ENCODE results near the gene CHST3.
"Not testable (repeated sequence)": the region's sequence is repeated elsewhere in the genome, so short reads cannot be mapped to it uniquely, and the experiment has no call there.

CHST3 gene, protein sequence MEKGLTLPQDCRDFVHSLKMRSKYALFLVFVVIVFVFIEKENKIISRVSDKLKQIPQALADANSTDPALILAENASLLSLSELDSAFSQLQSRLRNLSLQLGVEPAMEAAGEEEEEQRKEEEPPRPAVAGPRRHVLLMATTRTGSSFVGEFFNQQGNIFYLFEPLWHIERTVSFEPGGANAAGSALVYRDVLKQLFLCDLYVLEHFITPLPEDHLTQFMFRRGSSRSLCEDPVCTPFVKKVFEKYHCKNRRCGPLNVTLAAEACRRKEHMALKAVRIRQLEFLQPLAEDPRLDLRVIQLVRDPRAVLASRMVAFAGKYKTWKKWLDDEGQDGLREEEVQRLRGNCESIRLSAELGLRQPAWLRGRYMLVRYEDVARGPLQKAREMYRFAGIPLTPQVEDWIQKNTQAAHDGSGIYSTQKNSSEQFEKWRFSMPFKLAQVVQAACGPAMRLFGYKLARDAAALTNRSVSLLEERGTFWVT

DNA sequence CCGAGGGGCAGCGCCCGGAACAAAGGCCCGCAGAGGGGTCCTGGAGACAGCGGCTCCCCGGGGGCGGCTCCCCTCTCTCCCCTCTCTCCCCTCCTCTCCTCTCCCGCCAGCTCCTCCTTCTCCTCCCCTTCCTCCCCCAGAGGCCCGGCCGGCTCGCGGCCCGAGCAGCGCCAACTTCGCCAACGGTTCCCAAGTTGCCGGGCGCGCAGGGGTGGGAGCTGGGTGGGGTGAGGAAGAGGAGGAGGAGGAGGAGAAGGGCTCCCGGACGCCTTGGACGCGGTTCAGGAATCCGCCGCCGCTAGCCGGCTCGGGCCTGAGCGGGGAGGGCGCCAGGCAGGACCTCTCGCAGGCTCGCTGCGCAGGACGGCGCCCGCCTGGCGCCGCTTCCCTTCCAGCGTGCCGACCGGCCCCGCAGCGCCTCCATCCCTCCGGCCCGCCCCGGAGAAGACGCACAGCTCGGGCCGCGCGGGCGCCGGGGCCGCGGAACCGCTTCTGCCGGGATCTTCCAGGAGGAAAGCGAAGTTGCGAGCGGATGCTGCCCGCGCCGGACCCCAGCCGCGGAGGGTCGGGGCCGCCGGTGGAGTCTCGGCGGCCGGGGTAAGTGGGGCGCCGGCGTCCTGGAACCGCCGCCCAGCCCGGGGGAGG lies at the start of gene CHST3:
CHST3 (plus strand) TSS at position 298 of the 645 bp plus-strand sequence. CDS start 41,448 bp downstream, outside the sequence.
- Histone ChIP-seq H3K9me3 (ENCODE audit: severe bottlenecking) (no peaks in the 10 kb centered on the region), H3K27me3 (ENCODE audit: insufficient read depth, low read depth, severe bottlenecking) (no peaks in the 10 kb centered on the region), H3K36me3 (no peaks in the 10 kb centered on the region), H3K4me3 (ENCODE audit: low read depth, low read length) (peak within 1 kb of the TSS; percentile 69), H3K27ac (peak within 1 kb of the TSS; percentile 66)
- peak; percentile 42 for DNase-seq
- TF ChIP-seq CTCF (IDR thresholded peaks at IDR 0.05; ENCODE audit: low read depth, low read length), result no peak

DNA sequence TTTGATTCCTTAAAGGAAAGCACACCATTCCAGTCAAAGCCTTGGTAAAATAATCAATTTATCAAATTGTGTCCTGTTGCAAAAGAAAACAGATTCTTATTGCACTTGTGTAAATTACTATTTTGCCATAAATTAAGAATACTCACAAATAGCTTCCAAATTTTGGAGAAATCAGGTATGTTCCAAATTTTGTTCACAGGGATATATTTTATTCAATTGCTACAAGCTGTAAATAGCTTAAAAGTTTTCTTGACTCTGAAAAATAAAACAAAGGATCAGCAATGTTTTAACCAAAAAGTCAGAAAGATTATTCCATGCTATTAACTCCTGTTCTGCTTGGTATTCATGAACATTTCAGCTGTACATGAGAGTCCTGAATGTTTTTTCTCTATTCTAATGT lies 47.4 kb upstream of the CHST3 start:
- TF ChIP-seq CTCF (IDR thresholded peaks at IDR 0.05; ENCODE audit: low read depth, low read length), result no peak
- no peaks in the 10 kb centered on the region for H3K36me3 ChIP-seq

GRCh38 chr10:71918992-71919391 lies 45.2 kb upstream of the CHST3 start:
- no peak overlapping the region for H3K4me3 ChIP-seq (ENCODE audit: low read depth, low read length)
- H3K27ac ChIP-seq, result peak overlapping the region; percentile 23; the same call in 1 of the 2 replicates
- no peaks in the 10 kb centered on the region for H3K9me3 ChIP-seq (ENCODE audit: severe bottlenecking)
- TF ChIP-seq CTCF (IDR thresholded peaks at IDR 0.05; ENCODE audit: low read depth, low read length), result no peak
- H3K27me3 ChIP-seq (ENCODE audit: insufficient read depth, low read depth, severe bottlenecking), result no peaks in the 10 kb centered on the region
- no peak for DNase-seq
- no peaks in the 10 kb centered on the region for H3K36me3 ChIP-seq

More for the DNA sequence above, 47.4 kb upstream of the CHST3 start:
- Histone ChIP-seq H3K9me3 (ENCODE audit: severe bottlenecking) (no peaks in the 10 kb centered on the region), H3K4me3 (ENCODE audit: low read depth, low read length) (no peak overlapping the region), H3K27ac (no peak overlapping the region), H3K27me3 (ENCODE audit: insufficient read depth, low read depth, severe bottlenecking) (no peaks in the 10 kb centered on the region)
- DNase-seq, result no peak

DNA sequence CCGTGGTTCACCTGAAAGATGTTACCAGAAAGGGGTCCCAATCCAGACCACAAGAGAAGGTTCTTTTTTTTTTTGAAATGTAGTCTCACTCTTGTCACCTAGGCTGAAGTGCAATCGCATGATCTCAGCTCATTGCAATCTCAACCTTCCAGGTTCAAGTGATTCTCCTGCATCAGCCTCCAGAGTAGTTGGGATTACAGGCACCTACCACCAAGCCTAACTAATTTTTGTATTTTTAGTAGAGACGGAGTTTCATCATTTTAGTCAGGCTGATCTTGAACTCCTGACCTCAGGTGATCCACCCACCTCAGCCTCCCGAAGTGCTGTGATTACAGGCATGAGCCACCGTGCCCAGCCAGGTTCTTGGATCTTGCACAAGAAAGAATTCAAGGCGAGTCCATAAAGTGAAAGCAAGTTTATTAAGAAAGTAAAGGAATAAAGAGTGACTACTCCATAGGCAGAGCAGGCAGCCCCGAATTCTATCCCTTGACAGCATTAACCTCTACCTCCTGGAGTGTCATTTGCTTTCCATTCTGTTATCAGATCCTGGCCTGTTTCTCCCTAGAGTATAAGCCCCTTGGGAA lies 44.1 kb upstream of the CHST3 start:
- not testable (repeated sequence) for DNase-seq; H3K9me3 ChIP-seq (ENCODE audit: severe bottlenecking); H3K36me3 ChIP-seq; H3K27me3 ChIP-seq (ENCODE audit: insufficient read depth, low read depth, severe bottlenecking); H3K4me3 ChIP-seq (ENCODE audit: low read depth, low read length)
- peak overlapping the region; percentile 54; the same call in 1 of the 2 replicates for H3K27ac ChIP-seq

DNA sequence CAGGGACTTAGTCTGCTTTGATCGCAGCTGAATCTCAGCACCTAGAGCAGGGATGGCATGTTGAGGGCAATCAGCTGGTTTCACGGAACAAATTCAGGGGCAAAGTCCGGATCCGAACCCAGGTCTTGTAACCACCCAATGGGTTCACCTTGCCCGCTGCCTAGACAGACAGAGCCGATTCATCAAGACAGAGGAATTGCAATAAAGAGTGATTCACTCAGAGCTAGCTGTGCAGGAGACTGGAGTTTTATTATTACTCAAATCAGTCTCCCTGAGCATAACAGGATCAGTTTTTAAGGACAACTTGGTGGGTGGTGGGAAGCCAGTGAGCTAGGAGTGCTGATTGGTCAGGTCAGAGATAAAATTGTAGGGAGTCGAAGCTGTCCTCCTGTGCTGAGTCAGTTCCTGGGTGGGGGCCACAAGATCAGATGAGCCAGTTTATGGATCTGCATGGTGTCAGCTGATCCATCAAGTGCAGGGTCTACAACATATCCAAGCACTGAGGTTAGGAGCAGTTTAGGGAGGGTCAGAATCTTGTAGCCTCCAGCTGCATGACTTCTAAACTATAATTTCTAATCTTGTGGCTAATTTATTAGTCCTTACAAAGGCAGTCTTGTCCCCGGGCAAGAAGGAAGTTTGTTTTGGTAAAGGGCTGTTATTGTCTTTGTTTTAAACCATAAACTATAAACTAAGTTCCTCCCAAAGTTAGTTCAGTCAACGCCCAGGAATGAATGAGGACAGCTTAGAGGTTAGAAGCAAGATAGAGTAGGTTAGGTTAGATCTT lies 43.5 kb upstream of the CHST3 start:
- H3K27ac ChIP-seq, result peak overlapping the region; percentile 54
- no peaks in the 10 kb centered on the region for H3K36me3 ChIP-seq
- H3K27me3 ChIP-seq (ENCODE audit: insufficient read depth, low read depth, severe bottlenecking), result no peaks in the 10 kb centered on the region
- TF ChIP-seq CTCF (IDR thresholded peaks at IDR 0.05; ENCODE audit: low read depth, low read length), result no peak
- H3K4me3 ChIP-seq (ENCODE audit: low read depth, low read length), result peak overlapping the region; percentile 16; the same call in 1 of the 2 replicates
- H3K9me3 ChIP-seq (ENCODE audit: severe bottlenecking), result no peaks in the 10 kb centered on the region
- DNase-seq, result no peak

All from WERI-Rb-1 (cell line).